HG02852 (cell line): ENCODE data around the gene ARHGEF17.

Source experiments
- ATAC-seq: cut with Tn5 transposase; IDR thresholded peaks from one replicate; pipeline ENCODE4 v1.9.1; 2021; ENCODE audit warnings: mild to moderate bottlenecking, moderate library complexity; ENCODE audit not compliant: unreplicated experiment

The ARHGEF17 gene

DNA sequence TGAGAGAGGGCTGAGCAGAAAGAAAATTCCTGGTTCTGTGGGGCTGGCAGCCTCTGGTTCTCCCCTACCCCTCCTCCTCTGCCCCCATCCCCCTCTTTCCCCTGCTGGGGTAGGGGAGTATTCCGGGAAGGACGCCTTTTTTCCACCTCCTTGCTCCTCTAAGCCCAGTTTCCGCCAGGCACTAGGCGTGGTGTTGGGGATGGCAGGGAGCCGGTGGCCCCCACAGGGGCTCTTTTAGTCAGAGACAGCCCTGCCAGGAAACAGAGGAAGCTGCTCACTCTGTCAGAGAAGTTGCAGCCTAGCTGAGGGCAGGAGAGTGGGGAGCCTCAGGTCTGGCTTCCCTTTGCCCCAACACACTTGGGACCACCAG is 15.6 kb upstream of the ARHGEF17 start:
- ATAC-seq: no peak

DNA sequence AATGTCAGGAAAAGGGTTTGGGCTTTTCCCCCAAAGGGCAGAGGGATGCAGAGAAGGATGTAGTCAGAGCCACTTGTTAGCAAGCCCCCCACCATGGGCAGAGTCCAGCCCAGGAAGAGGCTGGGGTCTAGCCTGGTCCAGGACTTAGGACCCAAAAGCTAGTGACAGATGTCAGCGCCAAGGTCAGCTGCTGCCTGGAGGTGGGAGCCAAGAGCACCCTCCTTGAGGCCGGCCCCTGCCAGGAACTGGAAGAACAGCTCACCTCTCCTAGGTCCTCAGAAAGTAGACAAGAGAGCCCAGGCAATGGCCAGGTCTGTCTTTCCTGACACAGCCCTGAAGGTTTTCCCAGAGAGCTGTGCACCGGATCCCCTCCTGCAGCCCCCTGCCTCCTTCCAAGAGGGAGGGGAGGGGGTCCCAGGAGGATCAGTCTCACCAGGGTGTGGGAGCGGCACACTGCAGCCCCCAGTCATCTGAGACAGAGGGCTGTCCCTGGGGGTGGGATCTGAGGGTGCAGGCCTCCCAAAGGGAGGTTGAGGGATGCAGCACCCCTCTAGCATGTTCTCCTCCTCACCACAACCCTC is 14.6 kb upstream of the ARHGEF17 start:
- no peak for ATAC-seq

DNA sequence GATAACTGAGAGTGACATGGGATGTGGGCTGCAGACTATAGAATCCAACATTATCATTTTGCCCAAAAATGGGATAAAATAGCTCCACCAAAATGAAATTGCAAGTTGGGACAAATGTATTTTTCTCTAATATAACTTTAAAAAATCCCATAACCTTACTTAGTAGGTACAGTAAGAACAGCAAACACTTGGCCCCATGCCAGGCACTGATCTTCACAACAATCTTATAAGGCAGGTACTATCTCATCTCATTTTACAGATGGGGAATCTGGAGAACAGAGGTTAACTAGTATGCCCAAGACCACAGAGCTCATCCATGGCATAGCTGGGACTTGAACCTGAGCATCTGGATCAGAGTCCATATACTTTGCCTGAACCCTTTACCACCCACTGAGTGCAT is 13.5 kb upstream of the ARHGEF17 start:
- ATAC-seq: no peak

GRCh38 chr11:73295241-73295995 is 12.7 kb upstream of the ARHGEF17 start:
- ATAC-seq: no peak

DNA sequence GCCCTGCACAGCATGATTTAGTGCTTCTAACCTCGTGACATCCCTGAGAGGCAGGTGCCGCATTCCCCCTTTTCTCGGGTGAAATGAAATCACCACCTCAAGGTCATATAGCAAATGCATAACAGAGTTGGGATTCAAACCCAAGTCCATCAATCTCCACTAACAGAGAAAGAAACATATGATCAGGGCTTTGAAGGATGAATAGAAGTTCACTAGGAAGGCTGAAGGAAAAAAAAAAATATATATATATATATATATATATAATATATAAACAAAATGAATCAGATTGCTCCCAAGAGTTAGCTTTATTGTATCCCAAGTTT is 12.1 kb upstream of the ARHGEF17 start:
- no peak for ATAC-seq

- no peak for ATAC-seq
Measured at GRCh38 chr11:73296501-73297230, 11.4 kb upstream of the ARHGEF17 start.

DNA sequence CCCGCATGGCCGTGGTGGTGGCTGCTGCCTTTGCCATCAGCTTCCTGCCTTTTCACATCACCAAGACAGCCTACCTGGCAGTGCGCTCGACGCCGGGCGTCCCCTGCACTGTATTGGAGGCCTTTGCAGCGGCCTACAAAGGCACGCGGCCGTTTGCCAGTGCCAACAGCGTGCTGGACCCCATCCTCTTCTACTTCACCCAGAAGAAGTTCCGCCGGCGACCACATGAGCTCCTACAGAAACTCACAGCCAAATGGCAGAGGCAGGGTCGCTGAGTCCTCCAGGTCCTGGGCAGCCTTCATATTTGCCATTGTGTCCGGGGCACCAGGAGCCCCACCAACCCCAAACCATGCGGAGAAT is 10.9 kb upstream of the ARHGEF17 start:
- no peak for ATAC-seq

DNA sequence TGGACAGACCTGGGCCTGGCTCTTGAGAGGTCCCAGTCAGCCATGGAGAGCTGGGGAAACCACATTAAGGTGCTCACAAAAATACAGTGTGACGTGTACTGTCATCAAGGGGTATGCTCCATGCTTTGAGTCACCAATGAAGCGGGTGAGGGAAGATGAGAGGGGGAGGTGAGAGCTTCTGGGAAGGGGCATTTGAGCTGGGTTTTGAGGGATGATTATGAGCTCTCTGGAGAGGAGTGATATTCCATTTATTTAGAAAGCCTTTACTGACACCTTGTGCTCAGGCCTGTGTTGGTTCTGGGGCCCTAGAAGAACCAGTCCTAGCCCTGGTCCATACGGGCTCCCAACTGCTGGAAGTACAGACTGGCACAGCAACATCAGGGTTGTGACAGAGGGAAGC is 10.4 kb upstream of the ARHGEF17 start:
- no peak for ATAC-seq

GRCh38 chr11:73298233-73298632 is 9.8 kb upstream of the ARHGEF17 start:
- ATAC-seq: no peak

- no peak for ATAC-seq
Measured at GRCh38 chr11:73299751-73300150, 8.3 kb upstream of the ARHGEF17 start.

GRCh38 chr11:73306069-73306841 is 1.8 kb upstream of the ARHGEF17 start:
- no peak for ATAC-seq

DNA sequence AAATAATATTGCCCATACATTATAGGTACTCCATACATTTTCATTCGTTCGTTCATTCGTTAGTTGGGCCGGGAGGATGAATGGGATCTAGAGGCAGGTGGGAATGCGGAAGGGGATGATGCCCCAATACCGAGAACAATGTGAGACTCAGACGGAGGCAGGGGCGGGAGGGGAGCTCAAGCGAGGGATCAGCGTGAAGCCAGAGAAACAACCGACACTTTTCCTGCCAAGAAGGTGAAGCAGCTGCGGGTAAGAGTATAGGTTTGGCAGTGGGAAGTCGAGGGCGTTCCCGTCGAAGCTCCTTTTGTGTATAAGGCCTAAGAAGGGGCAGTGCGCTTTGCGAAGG is 1.1 kb upstream of the ARHGEF17 start:
- no peak for ATAC-seq

DNA sequence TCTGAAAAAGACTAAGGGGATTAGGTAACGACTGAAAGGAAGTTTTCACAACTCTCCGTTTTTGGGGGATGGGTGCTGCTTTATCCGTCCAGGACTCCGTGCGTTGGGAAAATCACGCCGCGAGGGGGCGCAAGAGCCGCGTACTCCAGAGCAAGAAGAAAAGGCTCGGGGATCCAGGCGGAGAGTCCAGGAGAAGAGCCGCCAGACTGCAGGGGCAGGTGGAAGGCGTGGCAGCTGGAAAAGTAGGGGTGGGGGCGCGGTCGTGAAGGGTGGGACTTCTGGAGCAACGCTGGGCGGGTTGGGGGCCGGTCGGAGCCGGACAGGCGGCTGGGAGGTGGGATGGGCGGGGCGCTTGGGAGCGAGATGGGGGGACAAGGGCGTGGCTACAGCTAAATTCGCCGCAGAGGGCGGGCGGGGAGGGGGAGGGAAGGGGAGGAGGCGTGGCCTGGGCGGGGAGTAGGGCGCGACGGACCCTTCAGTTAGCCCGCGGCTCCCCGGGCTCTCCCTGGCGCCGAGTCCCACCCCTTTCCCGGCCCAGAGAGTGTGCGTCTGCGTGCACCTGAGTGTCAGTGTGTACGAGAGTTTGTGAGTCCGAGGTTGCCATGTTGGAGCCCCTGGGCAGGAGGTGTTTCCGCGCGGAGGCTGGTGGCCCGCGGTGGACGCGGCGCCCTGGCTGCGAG is 613 bp upstream of the ARHGEF17 start:
- ATAC-seq: peak; percentile 64

GRCh38 chr11:73308961-73309919 is 1.2 kb downstream of the ARHGEF17 start:
- no peak for ATAC-seq

GRCh38 chr11:73310076-73310475 is 2.0 kb downstream of the ARHGEF17 start:
- no peak for ATAC-seq

DNA sequence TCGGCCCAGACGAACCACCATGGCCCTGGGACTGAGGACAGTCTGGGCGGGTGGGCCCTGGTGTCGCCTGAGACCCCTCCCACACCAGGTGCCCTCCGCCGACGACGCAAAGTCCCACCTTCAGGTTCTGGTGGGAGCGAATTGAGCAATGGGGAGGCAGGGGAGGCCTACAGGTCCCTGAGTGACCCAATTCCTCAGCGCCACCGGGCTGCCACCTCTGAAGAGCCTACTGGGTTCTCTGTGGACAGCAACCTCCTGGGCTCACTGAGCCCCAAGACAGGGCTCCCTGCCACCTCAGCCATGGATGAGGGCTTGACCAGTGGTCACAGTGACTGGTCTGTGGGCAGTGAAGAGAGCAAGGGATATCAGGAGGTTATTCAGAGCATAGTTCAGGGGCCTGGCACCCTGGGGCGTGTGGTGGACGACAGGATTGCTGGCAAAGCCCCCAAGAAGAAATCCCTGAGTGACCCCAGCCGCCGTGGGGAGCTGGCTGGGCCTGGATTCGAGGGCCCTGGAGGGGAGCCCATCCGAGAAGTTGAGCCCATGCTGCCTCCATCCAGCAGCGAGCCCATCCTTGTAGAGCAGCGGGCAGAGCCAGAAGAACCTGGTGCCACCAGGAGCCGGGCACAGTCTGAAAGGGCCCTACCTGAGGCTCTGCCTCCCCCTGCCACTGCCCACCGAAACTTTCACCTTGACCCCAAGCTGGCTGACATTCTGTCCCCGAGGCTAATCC is 2.8 kb downstream of the ARHGEF17 start:
- ATAC-seq: no peak

DNA sequence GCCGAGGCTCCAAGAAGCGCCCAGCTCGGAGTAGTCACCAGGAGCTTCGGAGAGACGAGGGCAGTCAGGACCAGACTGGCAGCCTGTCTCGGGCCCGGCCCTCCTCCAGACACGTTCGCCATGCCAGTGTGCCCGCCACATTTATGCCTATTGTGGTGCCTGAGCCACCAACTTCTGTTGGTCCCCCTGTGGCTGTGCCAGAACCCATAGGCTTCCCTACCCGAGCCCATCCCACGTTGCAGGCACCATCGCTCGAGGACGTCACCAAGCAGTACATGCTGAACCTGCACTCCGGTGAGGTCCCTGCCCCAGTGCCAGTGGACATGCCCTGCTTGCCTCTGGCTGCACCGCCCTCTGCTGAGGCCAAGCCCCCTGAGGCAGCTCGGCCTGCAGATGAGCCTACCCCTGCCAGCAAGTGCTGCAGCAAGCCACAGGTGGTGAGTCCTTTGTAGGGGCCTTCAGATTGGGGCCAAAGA is 3.4 kb downstream of the ARHGEF17 start:
- ATAC-seq: no peak

DNA sequence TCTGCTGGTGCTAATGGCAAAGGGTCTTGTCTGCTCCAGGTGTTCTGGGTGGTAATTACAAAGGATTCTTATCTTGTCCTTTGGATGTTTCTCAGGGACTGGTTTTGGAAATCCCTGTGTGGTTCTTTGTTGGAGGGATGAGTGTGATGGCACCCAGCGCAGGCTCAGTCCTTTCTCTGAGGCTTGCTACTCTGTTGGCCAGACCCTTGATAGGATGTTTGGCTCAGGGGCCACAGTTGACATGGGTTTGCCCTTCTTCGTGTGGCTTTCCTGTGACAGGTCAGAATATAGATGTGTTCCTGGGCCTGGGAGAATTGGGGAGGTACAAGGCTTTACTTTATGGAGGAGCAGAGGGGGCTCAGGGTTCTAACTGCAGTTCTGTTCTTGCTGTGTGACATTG is 4.0 kb downstream of the ARHGEF17 start:
- ATAC-seq: no peak

DNA sequence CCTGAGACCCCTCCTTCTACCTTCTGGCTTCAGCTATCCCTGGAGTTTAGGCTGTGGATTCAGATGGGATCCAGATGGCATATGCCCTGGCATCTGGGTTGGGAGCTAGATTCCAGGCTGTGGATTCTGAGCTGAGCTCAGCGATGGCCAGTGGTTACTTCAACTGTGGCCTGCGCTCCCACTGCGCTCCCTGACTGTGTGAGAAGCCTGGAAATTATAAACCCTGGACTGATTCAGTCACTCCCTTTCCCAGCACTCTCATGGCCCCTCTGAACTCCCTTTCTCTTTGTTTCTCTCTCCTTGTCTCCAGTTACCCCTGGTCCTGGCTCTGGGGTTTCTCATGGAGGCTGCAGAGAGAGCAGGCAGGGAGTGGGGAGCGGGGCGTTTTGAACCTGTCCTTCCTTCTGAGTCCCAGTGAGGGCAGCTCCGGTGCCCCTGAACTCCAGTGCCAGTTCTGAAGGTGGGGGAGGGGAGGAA is 4.8 kb downstream of the ARHGEF17 start:
- no peak for ATAC-seq
